ENCODE results near the gene MYLK.

- TF ChIP-seq EZH2 (IDR thresholded peaks at IDR 0.05; ENCODE audit: low read length) (no peak), CTCF (optimal IDR thresholded peaks at IDR 0.05 in 1 of 3, IDR thresholded peaks at IDR 0.05 in 1 of 3, conservative IDR thresholded peaks at IDR 0.05 in 1 of 3; ENCODE audit: extremely low read depth in 1 of 3, insufficient read depth in 2 of 3, low read length in 3 of 3) (no peak)
Observed at GRCh38 chr3:123819949-123820348, 64.2 kb downstream of the MYLK start.

Data from keratinocyte (primary cell).